ENCODE data around the gene ZNRD2. TPM values are rescaled to one million over a fixed set of nuclear protein-coding genes. Genes with fewer than 3 reads are reported as not detected.

ZNRD2 gene
- total and polyA plus RNA-seq, 10 of the 15 experiments (the other 5 are each of a cell fraction or from before 2014, with no cell fraction given) = 7.9 to 111 (median 55.4) TPM

GRCh38 chr11:65540290-65541092 is 29.8 kb upstream of the ZNRD2 start (continued):
- TF ChIP-seq MTA2 (IDR thresholded peaks at IDR 0.05; ENCODE audit: low read depth) = peak; percentile 9; the same call in 1 of the 2 replicates
- no peak for TF ChIP-seq FOS (IDR thresholded peaks at IDR 0.05; ENCODE audit: borderline replicate concordance, extremely low read depth, insufficient read length)
- peak; percentile 61; the same call in 1 of the 2 replicates for TF ChIP-seq ZBTB40 (IDR thresholded peaks at IDR 0.05; ENCODE audit: borderline replicate concordance)
- no peak for TF ChIP-seq NFXL1 (IDR thresholded peaks at IDR 0.05; ENCODE audit: borderline replicate concordance)
- peak; percentile 58 to 68 for TF ChIP-seq IKZF2 (IDR thresholded peaks at IDR 0.05)
- peak; percentile 87 for TF ChIP-seq SMARCA5 (IDR thresholded peaks at IDR 0.05)
- TF ChIP-seq GABPA (IDR thresholded peaks at IDR 0.05; ENCODE audit: low read depth) = no peak
- peak; percentile 74 for TF ChIP-seq RAD21 (IDR thresholded peaks at IDR 0.05; ENCODE audit: insufficient read depth, low read depth, low read length)
- no peak for TF ChIP-seq ATF2 (IDR thresholded peaks at IDR 0.05; ENCODE audit: low read length)
- TF ChIP-seq HDGF (IDR thresholded peaks at IDR 0.05) = peak; percentile 25; the same call in 1 of the 2 replicates
- peak; percentile 71; the same call in 1 of the 2 replicates for TF ChIP-seq PAX5 (IDR thresholded peaks at IDR 0.05; ENCODE audit: borderline replicate concordance, low read depth, low read length)
